NCI-H2029 (cell line): ENCODE results near the gene NHSL2.

Experiments
- DNase-seq: peaks from one replicate; lab custom pipeline; 2025; lab: John Stamatoyannopoulos, UW

NHSL2 gene

GRCh38 chrX:72020204-72020603 lies 109.6 kb downstream of the NHSL2 start:
- no peak for DNase-seq

GRCh38 chrX:72020788-72021187 lies 110.1 kb downstream of the NHSL2 start:
- no peak for DNase-seq

GRCh38 chrX:72021975-72022374 lies 111.3 kb downstream of the NHSL2 start:
- no peak for DNase-seq

DNA sequence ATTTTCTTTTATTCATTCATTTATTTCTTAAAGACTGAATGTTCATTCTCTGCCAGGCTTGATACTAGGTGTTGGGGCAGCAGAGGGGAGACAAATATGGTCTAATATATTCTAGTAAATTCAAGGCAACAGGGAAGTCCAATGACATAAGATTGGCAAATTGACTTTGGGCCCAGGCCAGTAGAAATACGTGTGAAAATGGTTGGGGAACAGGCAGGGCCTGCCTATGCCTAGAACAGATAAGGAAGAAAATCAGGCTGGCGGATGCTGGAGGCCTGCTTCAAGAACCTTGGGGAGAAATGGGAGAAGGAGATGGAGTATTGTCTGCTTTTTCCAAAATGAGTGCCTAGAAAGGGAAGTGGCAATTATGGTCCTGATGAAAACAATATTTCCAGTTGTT lies 112.4 kb downstream of the NHSL2 start:
- no peak for DNase-seq

GRCh38 chrX:72025236-72025770 lies 114.7 kb downstream of the NHSL2 start:
- DNase-seq = no peak

- no peak for DNase-seq
These were observed 115.8 kb downstream of the NHSL2 start for GRCh38 chrX:72026341-72027023.

DNA sequence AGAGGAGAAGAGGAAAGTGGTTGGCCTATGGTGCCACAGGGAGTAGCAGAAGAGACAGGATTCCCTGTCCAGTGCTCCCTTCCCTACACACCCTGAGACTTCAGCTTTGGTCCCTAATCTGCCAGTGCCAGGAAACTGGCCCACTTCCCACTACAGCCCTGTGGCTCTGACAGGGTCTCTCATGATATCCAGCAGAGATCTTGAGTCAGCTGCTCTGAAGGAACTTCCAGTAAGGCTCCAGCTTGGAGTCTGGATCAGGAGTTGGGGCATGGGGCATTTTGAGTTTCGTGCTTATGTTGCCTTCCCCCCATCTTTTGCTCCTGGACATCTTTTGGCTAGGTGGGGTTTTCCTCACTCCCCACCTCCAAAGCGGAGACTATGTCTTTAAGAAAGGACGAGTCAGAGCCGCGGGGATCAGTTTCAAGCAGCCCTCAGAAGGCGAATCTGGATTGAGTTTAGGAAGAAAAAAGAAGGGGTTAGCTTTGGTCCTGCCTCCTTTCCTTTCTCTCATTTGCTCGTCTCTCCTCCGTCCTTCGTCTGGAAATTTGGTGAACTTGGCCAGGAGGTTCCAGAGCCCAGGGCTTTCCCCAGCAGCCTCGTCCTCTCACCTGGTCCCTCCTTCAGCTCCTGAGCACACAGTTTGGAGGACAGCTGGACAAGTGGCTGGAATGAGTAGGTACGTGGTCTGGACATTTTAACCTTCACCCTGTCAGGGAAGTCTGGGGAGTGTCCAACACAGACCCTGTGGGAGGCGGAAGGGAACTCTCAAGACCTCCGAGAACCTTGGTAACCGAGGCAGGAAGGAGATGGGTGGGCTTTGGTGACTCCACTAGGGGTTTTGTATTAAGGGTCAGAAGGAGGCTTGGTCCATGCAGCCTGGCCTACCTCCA lies 116.6 kb downstream of the NHSL2 start:
- DNase-seq = no peak

GRCh38 chrX:72027914-72028307 lies 117.3 kb downstream of the NHSL2 start:
- DNase-seq = no peak

DNA sequence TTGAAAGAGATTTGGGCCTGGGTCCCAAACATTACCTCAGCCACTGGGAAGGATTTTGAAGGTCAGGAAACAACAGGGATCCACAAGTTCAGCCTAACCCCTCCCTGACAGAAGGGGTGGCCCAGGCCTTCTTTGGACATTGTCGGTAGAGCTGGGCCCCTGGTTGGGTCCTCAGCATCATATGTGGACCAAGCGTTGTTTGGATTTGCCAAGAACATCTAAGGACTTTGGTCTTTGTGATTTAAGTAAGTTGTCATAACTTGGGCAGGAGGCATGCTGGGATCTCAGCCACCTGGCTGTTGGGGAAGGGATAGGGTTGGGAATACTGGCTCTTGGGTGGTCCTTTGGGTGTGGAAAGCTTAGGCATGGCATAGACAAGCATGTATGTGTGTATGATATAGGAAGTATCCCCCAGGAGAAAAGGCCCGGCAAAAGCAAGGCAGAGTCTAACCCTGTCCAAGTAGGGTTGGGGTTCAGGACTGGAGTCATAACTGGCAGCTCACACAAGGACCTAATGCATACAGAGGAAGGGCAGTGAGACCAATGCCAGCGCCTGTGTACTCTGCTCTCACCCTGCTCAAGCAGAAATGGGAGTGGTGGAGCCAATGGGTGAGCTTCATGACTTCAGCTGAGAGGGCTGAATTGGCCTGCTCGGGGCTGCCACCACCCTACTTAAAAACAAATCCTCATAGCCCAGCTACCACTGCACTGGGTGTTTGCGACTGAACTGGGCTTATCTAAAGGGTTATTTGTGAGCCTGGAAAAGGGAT lies 118.2 kb downstream of the NHSL2 start:
- DNase-seq = no peak

DNA sequence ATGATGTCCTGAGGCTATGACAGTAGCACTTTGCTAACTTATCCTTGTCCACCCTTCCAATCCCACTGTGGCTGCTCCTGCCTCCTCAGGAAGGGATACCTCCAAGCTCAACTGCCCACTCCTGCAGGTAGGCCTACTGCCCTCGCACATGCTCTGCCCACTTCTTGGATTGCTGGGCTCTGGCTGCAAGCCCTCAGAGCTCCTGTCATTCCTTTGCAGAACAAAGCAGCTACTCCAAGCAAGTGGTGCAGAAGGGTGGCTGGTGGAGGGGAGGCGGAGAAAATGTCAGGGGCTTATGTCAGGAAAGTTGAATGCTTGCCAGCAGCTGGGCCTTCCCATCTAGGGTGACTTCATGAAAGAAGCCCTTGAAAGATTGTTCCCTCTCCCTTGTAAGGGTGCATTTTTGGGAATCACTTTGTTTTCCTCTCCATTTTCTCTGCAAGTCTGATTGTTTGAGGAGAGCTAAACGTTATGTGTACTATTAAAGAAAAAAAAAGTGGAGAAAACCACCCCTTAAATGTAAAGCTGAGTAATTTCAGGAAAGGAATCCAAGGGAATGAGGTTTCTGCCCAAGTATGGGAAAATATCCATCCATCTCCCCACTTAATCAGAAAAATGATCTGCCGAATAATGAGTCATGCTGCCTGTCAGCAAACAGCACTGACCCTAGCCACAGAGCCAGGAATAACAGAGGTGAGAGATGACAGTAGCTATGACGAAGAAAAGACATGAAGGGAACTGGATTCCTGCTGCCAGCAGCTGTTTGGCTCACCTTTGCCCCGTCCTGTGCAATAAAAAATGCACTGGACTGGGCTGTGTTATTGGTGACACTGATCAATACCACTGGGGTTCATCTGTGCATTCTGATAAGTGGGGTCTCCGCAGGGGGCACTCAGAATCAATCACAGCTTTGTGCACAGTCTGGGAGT lies 119.1 kb downstream of the NHSL2 start:
- DNase-seq = no peak

GRCh38 chrX:72030431-72030830 lies 119.8 kb downstream of the NHSL2 start:
- no peak for DNase-seq

- DNase-seq = no peak
These were observed 120.5 kb downstream of the NHSL2 start for GRCh38 chrX:72031118-72031517.

GRCh38 chrX:72031634-72032033 lies 121.0 kb downstream of the NHSL2 start:
- no peak for DNase-seq

- DNase-seq = no peak
These were observed 127.0 kb downstream of the NHSL2 start for GRCh38 chrX:72037601-72038000.

DNA sequence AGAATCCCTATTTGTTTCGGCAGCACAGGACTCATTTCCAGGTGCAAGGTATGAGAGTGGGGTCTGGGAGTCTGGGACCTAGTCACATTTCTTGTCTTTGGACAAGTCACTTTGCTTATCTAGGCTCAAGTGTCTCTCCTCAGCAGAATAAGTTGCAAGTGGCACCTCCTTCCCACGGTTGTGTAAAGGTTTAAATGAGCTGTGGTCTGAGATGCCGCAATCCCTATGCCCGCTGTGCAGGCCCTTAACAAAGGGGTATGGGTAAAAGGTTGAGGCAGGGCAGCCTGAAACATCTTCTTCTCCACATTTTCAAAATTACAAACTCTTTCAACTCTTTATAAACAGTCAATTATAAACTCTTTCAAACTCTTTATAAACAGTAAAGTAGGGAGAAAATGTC lies 127.4 kb downstream of the NHSL2 start:
- no peak for DNase-seq

GRCh38 chrX:72038868-72039267 lies 128.2 kb downstream of the NHSL2 start:
- no peak for DNase-seq

- no peak for DNase-seq
These were observed 129.9 kb downstream of the NHSL2 start for GRCh38 chrX:72040506-72040905.

DNA sequence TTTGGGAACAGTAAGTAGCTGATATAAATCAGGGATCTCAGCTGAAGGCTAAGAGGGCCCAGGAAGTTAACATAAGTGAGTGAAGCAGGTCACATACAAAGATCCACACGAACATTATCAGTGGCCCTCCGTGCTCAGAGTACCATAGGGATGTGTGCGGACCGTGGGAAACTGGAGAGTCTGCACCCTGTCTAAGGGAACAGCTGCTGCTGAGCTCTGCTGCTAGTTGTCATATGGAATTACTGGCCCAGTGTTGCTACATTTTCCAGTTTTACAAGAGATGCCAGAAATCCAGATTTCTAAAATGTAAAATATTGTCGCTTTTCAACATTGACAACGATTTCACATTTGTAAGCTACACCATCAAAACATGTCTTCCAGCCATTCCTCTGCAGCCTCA lies 130.5 kb downstream of the NHSL2 start:
- no peak for DNase-seq

DNA sequence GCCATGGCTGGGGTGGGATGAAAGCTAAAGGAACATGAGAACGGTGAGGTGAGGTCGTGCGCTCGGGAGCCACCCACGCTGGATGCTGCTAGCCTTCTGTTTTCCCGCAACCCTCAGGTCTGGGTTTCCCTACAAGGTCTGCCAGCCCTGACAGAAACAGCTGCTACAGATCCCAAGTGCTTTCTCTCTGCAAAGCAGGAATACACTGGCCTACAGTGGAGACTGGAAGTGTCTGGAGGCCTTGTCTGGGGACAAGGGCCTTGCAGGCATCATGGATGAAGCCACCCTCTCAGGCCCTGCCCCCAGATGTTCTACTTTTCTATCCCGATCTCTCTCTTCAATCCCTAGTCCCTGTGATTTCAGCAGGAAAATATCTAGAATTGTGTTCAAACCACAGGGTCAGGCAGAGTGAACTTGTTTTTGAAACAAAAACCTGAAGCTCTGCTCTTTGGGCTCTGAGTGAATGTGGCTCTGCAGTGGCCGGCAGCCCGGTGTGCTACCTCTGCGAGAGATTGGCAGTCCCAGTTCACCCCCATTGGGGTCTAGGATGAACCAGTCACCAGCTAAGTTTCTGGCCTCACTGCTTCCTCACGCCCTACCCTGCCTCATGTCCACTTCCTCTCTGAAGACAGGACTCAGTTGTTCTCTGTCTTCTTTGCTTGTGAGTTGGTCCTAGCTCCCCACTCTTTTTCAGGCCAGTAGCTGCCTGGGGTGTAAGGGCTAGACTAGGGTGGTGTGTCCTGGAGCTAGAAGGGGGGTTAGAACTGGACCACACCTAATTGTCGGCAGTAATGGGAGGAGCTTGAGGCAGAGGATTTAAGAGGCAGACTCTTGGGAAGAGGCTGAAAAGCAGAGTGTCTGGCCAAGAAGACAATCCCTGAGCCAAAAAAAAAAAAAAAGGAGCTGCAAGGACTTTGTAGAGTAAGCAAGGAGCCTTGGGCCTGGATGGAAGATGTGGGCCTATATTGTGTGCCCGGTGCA lies 131.5 kb downstream of the NHSL2 start:
- DNase-seq = no peak

GRCh38 chrX:72042852-72043248 lies 132.2 kb downstream of the NHSL2 start:
- DNase-seq = no peak
